Stimulated activated CD4-positive, alpha-beta T cell treated with anti-CD3 and anti-CD28 coated beads, Interleukin-2, amount 100 ng/mL, for 48 hours (primary cell): ENCODE results near the gene SLC4A5.
A peak's percentile ranks its signal among the peaks of the same experiment; 100 is the strongest.
"Not testable (repeated sequence)": the region's sequence is repeated elsewhere in the genome, so short reads cannot be mapped to it uniquely, and the experiment has no call there.

Experiments
- DNase-seq, 2 donors: peaks; one replicate each; pipeline ENCODE4 v3.0.0-alpha.2; 2020

The SLC4A5 gene

GRCh38 chr2:74261204-74261864 is 81.9 kb downstream of the SLC4A5 start:
- DNase-seq, result no peak

- no peak for DNase-seq
Measured at GRCh38 chr2:74260495-74260894, 82.7 kb downstream of the SLC4A5 start.

- DNase-seq, result no peak
Measured at GRCh38 chr2:74259733-74260132, 83.5 kb downstream of the SLC4A5 start.

GRCh38 chr2:74259191-74259590 is 84.0 kb downstream of the SLC4A5 start:
- no peak for DNase-seq

GRCh38 chr2:74255660-74256213 is 87.5 kb downstream of the SLC4A5 start:
- DNase-seq, result no peak

GRCh38 chr2:74253971-74254310 is 89.3 kb downstream of the SLC4A5 start:
- no peak for DNase-seq

GRCh38 chr2:74253306-74253970 is 89.8 kb downstream of the SLC4A5 start:
- no peak for DNase-seq

GRCh38 chr2:74252862-74253261 is 90.4 kb downstream of the SLC4A5 start:
- DNase-seq, result no peak

- DNase-seq, result no peak
Measured at GRCh38 chr2:74252036-74252435, 91.2 kb downstream of the SLC4A5 start.

GRCh38 chr2:74250189-74250631 is 93.0 kb downstream of the SLC4A5 start:
- DNase-seq, result peak; percentile 22 to 55

- DNase-seq, result no peak
Measured at GRCh38 chr2:74249406-74250122, 93.7 kb downstream of the SLC4A5 start.

- no peak for DNase-seq
Measured at GRCh38 chr2:74246496-74247195, 96.6 kb downstream of the SLC4A5 start.

- no peak for DNase-seq
Measured at GRCh38 chr2:74244286-74244685, 98.9 kb downstream of the SLC4A5 start.

GRCh38 chr2:74242354-74243071 is 100.7 kb downstream of the SLC4A5 start:
- DNase-seq, result no peak

- no peak for DNase-seq
Measured at GRCh38 chr2:74239346-74239745, 103.9 kb downstream of the SLC4A5 start.

GRCh38 chr2:74238879-74239278 is 104.3 kb downstream of the SLC4A5 start:
- no peak for DNase-seq

- DNase-seq, result no peak
Measured at GRCh38 chr2:74235041-74235440, 108.2 kb downstream of the SLC4A5 start.

GRCh38 chr2:74233648-74234047 is 109.6 kb downstream of the SLC4A5 start:
- DNase-seq, result no peak

- DNase-seq, result no peak
Measured at GRCh38 chr2:74232426-74232825, 110.8 kb downstream of the SLC4A5 start.

- not testable (repeated sequence) for DNase-seq
Measured at GRCh38 chr2:74229865-74230264, 113.4 kb downstream of the SLC4A5 start.

- DNase-seq, result no peak
Measured at GRCh38 chr2:74228772-74229171, 114.4 kb downstream of the SLC4A5 start.

- DNase-seq, result no peak
Measured at GRCh38 chr2:74227646-74228045, 115.6 kb downstream of the SLC4A5 start.
